ENCODE data around the gene FGA. TPM values are rescaled to one million over a fixed set of nuclear protein-coding genes. Genes with fewer than 3 reads are reported as not detected.

FGA gene
- polyA plus RNA-seq, 1 donor from 2014 or later = not detected

GRCh38 chr4:154574311-154574710, 16.2 kb downstream of the FGA start:
- Mint-ChIP-seq H3K27ac (no peak overlapping the region), H3K27me3 (peaks cover 7% of the 10 kb centered on the region), H3K36me3 (no peaks in the 10 kb centered on the region), H3K4me3 (no peak overlapping the region), H3K4me1 (no peaks in the 10 kb centered on the region), H3K9me3 (no peaks in the 10 kb centered on the region)

- no peak overlapping the region for H3K27ac Mint-ChIP-seq
- H3K9me3 Mint-ChIP-seq = no peaks in the 10 kb centered on the region
- H3K4me3 Mint-ChIP-seq = no peak overlapping the region
- H3K4me1 Mint-ChIP-seq = no peaks in the 10 kb centered on the region
- H3K27me3 Mint-ChIP-seq = peaks cover 7% of the 10 kb centered on the region
- no peaks in the 10 kb centered on the region for H3K36me3 Mint-ChIP-seq
Measured at GRCh38 chr4:154573190-154573870, 17.2 kb downstream of the FGA start.

GRCh38 chr4:154569584-154569983, 21.0 kb downstream of the FGA start:
- H3K27me3 Mint-ChIP-seq = peaks cover 1% of the 10 kb centered on the region
- no peaks in the 10 kb centered on the region for H3K9me3 Mint-ChIP-seq
- no peak overlapping the region for H3K27ac Mint-ChIP-seq
- no peaks in the 10 kb centered on the region for H3K4me1 Mint-ChIP-seq
- no peaks in the 10 kb centered on the region for H3K36me3 Mint-ChIP-seq
- H3K4me3 Mint-ChIP-seq = no peak overlapping the region

GRCh38 chr4:154569028-154569427, 21.5 kb downstream of the FGA start:
- Mint-ChIP-seq H3K27me3 (peaks cover 1% of the 10 kb centered on the region), H3K4me3 (no peak overlapping the region), H3K27ac (no peak overlapping the region), H3K9me3 (no peaks in the 10 kb centered on the region), H3K36me3 (no peaks in the 10 kb centered on the region), H3K4me1 (no peaks in the 10 kb centered on the region)

- Mint-ChIP-seq H3K9me3 (no peaks in the 10 kb centered on the region), H3K4me1 (no peaks in the 10 kb centered on the region), H3K27ac (no peak overlapping the region), H3K36me3 (no peaks in the 10 kb centered on the region), H3K4me3 (peak overlapping the region in 1 of 4 donors; percentile 23), H3K27me3 (no peaks in the 10 kb centered on the region)
Measured at GRCh38 chr4:154566639-154567204, 23.8 kb downstream of the FGA start.

- no peaks in the 10 kb centered on the region for H3K36me3 Mint-ChIP-seq
- H3K4me1 Mint-ChIP-seq = no peaks in the 10 kb centered on the region
- H3K4me3 Mint-ChIP-seq = no peak overlapping the region
- H3K27ac Mint-ChIP-seq = no peak overlapping the region
- no peaks in the 10 kb centered on the region for H3K27me3 Mint-ChIP-seq
- no peaks in the 10 kb centered on the region for H3K9me3 Mint-ChIP-seq
Measured at GRCh38 chr4:154565704-154566103, 24.8 kb downstream of the FGA start.

- no peaks in the 10 kb centered on the region for H3K27me3 Mint-ChIP-seq
- no peaks in the 10 kb centered on the region for H3K9me3 Mint-ChIP-seq
- no peak overlapping the region for H3K27ac Mint-ChIP-seq
- H3K4me1 Mint-ChIP-seq = peaks cover 0 to 3% (median 0%) of the 10 kb centered on the region in 3 donors
- H3K36me3 Mint-ChIP-seq = no peaks in the 10 kb centered on the region
- H3K4me3 Mint-ChIP-seq = no peak overlapping the region
Measured at GRCh38 chr4:154564311-154564710, 26.2 kb downstream of the FGA start.

GRCh38 chr4:154562697-154563254, 27.8 kb downstream of the FGA start, which contains the start of gene FGB:
Gene FGB, plus strand, starts transcription at chr4:154563011. Its CDS starts 8 bp downstream, at chr4:154563019.
- no peaks in the 10 kb centered on the region for H3K36me3 Mint-ChIP-seq
- H3K27ac Mint-ChIP-seq = no peak within 1 kb of the TSS
- no peak within 1 kb of the TSS for H3K4me3 Mint-ChIP-seq
- H3K4me1 Mint-ChIP-seq = peaks cover 0 to 3% (median 0%) of the 10 kb centered on the region in 3 donors
- no peaks in the 10 kb centered on the region for H3K27me3 Mint-ChIP-seq
- H3K9me3 Mint-ChIP-seq = no peaks in the 10 kb centered on the region

GRCh38 chr4:154560824-154561231, 29.7 kb downstream of the FGA start:
- Mint-ChIP-seq H3K36me3 (no peaks in the 10 kb centered on the region), H3K9me3 (no peaks in the 10 kb centered on the region), H3K4me3 (no peak overlapping the region), H3K27me3 (no peaks in the 10 kb centered on the region), H3K27ac (no peak overlapping the region), H3K4me1 (peaks cover 0 to 3% (median 0%) of the 10 kb centered on the region in 3 donors)

- H3K36me3 Mint-ChIP-seq = no peaks in the 10 kb centered on the region
- H3K9me3 Mint-ChIP-seq = no peaks in the 10 kb centered on the region
- H3K4me3 Mint-ChIP-seq = no peak overlapping the region
- H3K27me3 Mint-ChIP-seq = no peaks in the 10 kb centered on the region
- H3K4me1 Mint-ChIP-seq = peaks cover 0 to 3% (median 0%) of the 10 kb centered on the region in 3 donors
- no peak overlapping the region for H3K27ac Mint-ChIP-seq
Measured at GRCh38 chr4:154560419-154560801, 30.1 kb downstream of the FGA start.

GRCh38 chr4:154559494-154560418, 30.8 kb downstream of the FGA start:
- no peak overlapping the region for H3K4me3 Mint-ChIP-seq
- H3K36me3 Mint-ChIP-seq = no peaks in the 10 kb centered on the region
- no peak overlapping the region for H3K27ac Mint-ChIP-seq
- peaks cover 0 to 3% (median 0%) of the 10 kb centered on the region in 3 donors for H3K4me1 Mint-ChIP-seq
- no peaks in the 10 kb centered on the region for H3K27me3 Mint-ChIP-seq
- H3K9me3 Mint-ChIP-seq = no peaks in the 10 kb centered on the region

- Mint-ChIP-seq H3K36me3 (no peaks in the 10 kb centered on the region), H3K27ac (no peak overlapping the region), H3K27me3 (no peaks in the 10 kb centered on the region), H3K9me3 (no peaks in the 10 kb centered on the region), H3K4me1 (peaks cover 0 to 3% (median 0%) of the 10 kb centered on the region in 3 donors), H3K4me3 (no peak overlapping the region)
Measured at GRCh38 chr4:154559141-154559493, 31.4 kb downstream of the FGA start.

GRCh38 chr4:154551872-154552686, 38.5 kb downstream of the FGA start:
- H3K27ac Mint-ChIP-seq = no peak overlapping the region
- H3K4me1 Mint-ChIP-seq = peaks cover 14 to 18% (median 15%) of the 10 kb centered on the region in 3 donors
- no peaks in the 10 kb centered on the region for H3K36me3 Mint-ChIP-seq
- H3K4me3 Mint-ChIP-seq = peak overlapping the region in 1 of 4 donors; percentile 17
- no peaks in the 10 kb centered on the region for H3K27me3 Mint-ChIP-seq
- peaks cover 0 to 2% (median 0%) of the 10 kb centered on the region in 3 donors for H3K9me3 Mint-ChIP-seq

Data from IgD-negative memory B cell (primary cell).